ENCODE data around the gene C12orf76. TPM values are rescaled to one million over a fixed set of nuclear protein-coding genes. Genes with fewer than 3 reads are reported as not detected.
A peak's percentile ranks its signal among the peaks of the same experiment; 100 is the strongest.

Gene C12orf76
- total and polyA plus RNA-seq, 2 of the 13 experiments (the other 11 are each of a cell fraction or from before 2014, with no cell fraction given) = 15.8 to 38.4 TPM

DNA sequence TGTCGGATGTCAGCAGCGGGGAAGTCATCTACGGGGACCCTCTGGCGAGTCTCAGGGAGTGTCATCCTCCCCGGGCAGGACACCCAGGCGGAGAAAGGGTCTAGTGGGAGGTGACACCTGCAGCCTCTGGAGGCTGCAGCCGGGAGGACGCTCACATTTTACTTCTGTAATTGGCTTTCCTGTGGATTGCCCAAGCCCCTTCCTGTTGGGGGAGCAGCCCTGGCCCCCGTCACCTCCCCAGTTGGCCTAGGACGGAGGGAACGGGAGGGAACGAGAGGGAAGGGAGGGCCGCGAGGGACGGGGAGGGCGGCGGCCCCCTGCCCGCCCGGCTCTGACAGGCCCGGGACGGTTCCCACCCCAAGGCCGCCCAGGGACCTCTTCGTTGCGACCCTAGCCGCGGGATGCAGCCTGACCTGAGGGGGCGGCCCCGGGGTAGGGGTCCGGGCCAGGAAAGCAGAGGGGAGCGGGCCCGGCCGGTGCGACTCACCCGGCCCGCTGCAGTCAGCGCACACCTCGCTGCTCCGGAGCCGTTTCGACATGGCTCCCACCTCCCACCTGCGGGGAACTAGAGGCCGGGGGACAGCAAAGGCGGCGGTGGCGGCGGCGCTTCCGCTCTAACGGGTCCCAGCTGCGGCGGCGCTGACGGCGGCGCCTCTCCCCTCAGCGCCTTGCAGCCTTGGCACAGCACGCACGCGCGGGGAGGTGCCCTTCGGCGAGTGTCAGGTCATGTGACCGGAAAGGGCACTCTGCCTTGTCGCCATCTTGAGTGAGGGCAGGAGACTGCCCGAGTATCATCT lies 52.4 kb downstream of the C12orf76 start, which contains the start of gene GIT2 (continued):
- TF ChIP-seq, protein P1, sequence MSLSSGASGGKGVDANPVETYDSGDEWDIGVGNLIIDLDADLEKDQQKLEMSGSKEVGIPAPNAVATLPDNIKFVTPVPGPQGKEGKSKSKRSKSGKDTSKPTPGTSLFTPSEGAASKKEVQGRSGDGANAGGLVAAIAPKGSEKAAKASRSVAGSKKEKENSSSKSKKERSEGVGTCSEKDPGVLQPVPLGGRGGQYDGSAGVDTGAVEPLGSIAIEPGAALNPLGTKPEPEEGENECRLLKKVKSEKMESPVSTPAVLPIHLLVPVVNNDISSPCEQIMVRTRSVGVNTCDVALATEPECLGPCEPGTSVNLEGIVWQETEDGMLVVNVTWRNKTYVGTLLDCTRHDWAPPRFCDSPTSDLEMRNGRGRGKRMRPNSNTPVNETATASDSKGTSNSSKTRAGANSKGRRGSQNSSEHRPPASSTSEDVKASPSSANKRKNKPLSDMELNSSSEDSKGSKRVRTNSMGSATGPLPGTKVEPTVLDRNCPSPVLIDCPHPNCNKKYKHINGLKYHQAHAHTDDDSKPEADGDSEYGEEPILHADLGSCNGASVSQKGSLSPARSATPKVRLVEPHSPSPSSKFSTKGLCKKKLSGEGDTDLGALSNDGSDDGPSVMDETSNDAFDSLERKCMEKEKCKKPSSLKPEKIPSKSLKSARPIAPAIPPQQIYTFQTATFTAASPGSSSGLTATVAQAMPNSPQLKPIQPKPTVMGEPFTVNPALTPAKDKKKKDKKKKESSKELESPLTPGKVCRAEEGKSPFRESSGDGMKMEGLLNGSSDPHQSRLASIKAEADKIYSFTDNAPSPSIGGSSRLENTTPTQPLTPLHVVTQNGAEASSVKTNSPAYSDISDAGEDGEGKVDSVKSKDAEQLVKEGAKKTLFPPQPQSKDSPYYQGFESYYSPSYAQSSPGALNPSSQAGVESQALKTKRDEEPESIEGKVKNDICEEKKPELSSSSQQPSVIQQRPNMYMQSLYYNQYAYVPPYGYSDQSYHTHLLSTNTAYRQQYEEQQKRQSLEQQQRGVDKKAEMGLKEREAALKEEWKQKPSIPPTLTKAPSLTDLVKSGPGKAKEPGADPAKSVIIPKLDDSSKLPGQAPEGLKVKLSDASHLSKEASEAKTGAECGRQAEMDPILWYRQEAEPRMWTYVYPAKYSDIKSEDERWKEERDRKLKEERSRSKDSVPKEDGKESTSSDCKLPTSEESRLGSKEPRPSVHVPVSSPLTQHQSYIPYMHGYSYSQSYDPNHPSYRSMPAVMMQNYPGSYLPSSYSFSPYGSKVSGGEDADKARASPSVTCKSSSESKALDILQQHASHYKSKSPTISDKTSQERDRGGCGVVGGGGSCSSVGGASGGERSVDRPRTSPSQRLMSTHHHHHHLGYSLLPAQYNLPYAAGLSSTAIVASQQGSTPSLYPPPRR (CRISPR knock-in tag; IDR thresholded peaks at IDR 0.05; ENCODE audit: borderline replicate concordance) = peak; percentile 34; the same call in 1 of the 2 replicates
- TF ChIP-seq, protein P2, sequence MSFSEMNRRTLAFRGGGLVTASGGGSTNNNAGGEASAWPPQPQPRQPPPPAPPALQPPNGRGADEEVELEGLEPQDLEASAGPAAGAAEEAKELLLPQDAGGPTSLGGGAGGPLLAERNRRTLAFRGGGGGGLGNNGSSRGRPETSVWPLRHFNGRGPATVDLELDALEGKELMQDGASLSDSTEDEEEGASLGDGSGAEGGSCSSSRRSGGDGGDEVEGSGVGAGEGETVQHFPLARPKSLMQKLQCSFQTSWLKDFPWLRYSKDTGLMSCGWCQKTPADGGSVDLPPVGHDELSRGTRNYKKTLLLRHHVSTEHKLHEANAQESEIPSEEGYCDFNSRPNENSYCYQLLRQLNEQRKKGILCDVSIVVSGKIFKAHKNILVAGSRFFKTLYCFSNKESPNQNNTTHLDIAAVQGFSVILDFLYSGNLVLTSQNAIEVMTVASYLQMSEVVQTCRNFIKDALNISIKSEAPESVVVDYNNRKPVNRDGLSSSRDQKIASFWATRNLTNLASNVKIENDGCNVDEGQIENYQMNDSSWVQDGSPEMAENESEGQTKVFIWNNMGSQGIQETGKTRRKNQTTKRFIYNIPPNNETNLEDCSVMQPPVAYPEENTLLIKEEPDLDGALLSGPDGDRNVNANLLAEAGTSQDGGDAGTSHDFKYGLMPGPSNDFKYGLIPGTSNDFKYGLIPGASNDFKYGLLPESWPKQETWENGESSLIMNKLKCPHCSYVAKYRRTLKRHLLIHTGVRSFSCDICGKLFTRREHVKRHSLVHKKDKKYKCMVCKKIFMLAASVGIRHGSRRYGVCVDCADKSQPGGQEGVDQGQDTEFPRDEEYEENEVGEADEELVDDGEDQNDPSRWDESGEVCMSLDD (CRISPR knock-in tag; IDR thresholded peaks at IDR 0.05; ENCODE audit: borderline replicate concordance) = no peak
- TF ChIP-seq ZNF773 (CRISPR knock-in tag; IDR thresholded peaks at IDR 0.05; ENCODE audit: borderline replicate concordance) (no peak), RBFOX2 (IDR thresholded peaks at IDR 0.05; ENCODE audit: low read depth, low read length) (peak; percentile 90), ZNF83 (CRISPR knock-in tag; IDR thresholded peaks at IDR 0.05; ENCODE audit: borderline replicate concordance) (no peak), ZNF629 (CRISPR knock-in tag; conservative IDR thresholded peaks at IDR 0.05) (no peak), CEBPB (IDR thresholded peaks at IDR 0.05; ENCODE audit: borderline replicate concordance, low read depth, low read length) (no peak; the same call in 1 of the 2 replicates), ZNF558 (CRISPR knock-in tag; IDR thresholded peaks at IDR 0.05; ENCODE audit: borderline replicate concordance) (no peak)

Measured in HepG2 (cell line).